Endothelial cell of umbilical vein (primary cell): ENCODE data around the gene CSGALNACT2. TPM values are rescaled to one million over a fixed set of nuclear protein-coding genes. Genes with fewer than 3 reads are reported as not detected.

ENCODE experiments used
- BruUV-seq: library from RNA; stranded (reverse); fragments of 400-500 nt; replicated peaks from 2 replicates; lab custom pipeline; 2021; lab: Mats Ljungman, UMichigan
- CTCF ChIA-PET: fragments of 300-600, 350-600 bp; sonication (Branson Sonifier 250); formaldehyde crosslinking; loops from one replicate; lab custom pipeline; 2021; ENCODE audit warnings: antibody characterized with exemption, inconsistent platforms; lab: Charles Lee
- POLR2A ChIA-PET: fragments of 300-600, 350-600 bp; sonication (Branson Sonifier 250); formaldehyde crosslinking; loops from one replicate; lab custom pipeline; 2021; ENCODE audit warnings: antibody characterized with exemption, inconsistent platforms; lab: Charles Lee
- DNase-seq: peaks from one replicate; pipeline ENCODE4 v3.0.0-alpha.2; 2011; ENCODE audit warnings: low read depth, low spot score
- FAIRE-seq: peaks from 2 replicates; lab custom pipeline; 2011; peaks lifted over from hg19 to GRCh38; lab: Jason Lieb, UNC
- H2AFZ ChIP-seq: 2 replicates; pipeline ENCODE4 v1.6.0; 2012; ENCODE audit warnings: low read depth, low read length, control low read depth, inconsistent platforms
- H3K27ac ChIP-seq: 2 replicates; pipeline ENCODE4 v1.5.1; 2011; ENCODE audit warnings: low read depth, mild to moderate bottlenecking, control low read depth, low read length, moderate library complexity; ENCODE audit not compliant: insufficient read depth
- H3K27me3 ChIP-seq, 2 experiments: 2 replicates each; pipeline versions ENCODE4 v1.6.0 to v1.6.1; 2011; ENCODE audit warnings: low read length in 2 of 2, mixed read lengths in 1 of 2; ENCODE audit not compliant: control insufficient read depth in 2 of 2, insufficient read depth in 2 of 2
- H3K36me3 ChIP-seq, 2 experiments: 2 replicates in 1 of 2; 3 replicates in 1 of 2; pipeline ENCODE4 v1.5.1; 2011; ENCODE audit warnings: low read length in 2 of 2, mild to moderate bottlenecking in 1 of 2, moderate library complexity in 1 of 2; ENCODE audit not compliant: control insufficient read depth in 2 of 2, insufficient read depth in 2 of 2; ENCODE audit errors: extremely low read depth in 1 of 2
- H3K4me1 ChIP-seq: 3 replicates; pipeline ENCODE4 v1.5.1; 2011; ENCODE audit warnings: mild to moderate bottlenecking, low read length; ENCODE audit not compliant: control insufficient read depth, insufficient read depth; ENCODE audit errors: extremely low read depth
- H3K4me2 ChIP-seq: 2 replicates; pipeline ENCODE4 v1.6.1; 2011; ENCODE audit warnings: low read length, control low read depth, mixed read lengths; ENCODE audit not compliant: insufficient read depth
- H3K4me3 ChIP-seq, 3 experiments: fragments of 200-600 bp in 1 of 3; sonication (generic), shearing (Covaris generic) in 1 of 3; replicated peaks in 1 of 3; 2 replicates each; pipeline ENCODE4 v1.5.1; 2011 to 2016; ENCODE audit warnings: control low read depth in 3 of 3, low read length in 3 of 3, mild to moderate bottlenecking in 2 of 3, inconsistent platforms in 1 of 3, low read depth in 1 of 3, moderate library complexity in 1 of 3; ENCODE audit not compliant: insufficient read depth in 1 of 3
- H3K79me2 ChIP-seq: 2 replicates; pipeline ENCODE4 v1.6.0; 2012; ENCODE audit warnings: low read length, inconsistent platforms; ENCODE audit not compliant: control insufficient read depth, insufficient read depth
- H3K9ac ChIP-seq: replicated peaks from 2 replicates; pipeline ENCODE3; 2011; ENCODE audit warnings: low read length, control low read depth; ENCODE audit not compliant: insufficient read depth; ENCODE audit errors: extremely low read depth
- H3K9me1 ChIP-seq: replicated peaks from 3 replicates; pipeline ENCODE4 v1.6.0; 2011; ENCODE audit warnings: mild to moderate bottlenecking, low read length; ENCODE audit not compliant: control insufficient read depth, insufficient read depth; ENCODE audit errors: extremely low read depth
- H3K9me3 ChIP-seq: replicated peaks from 2 replicates; pipeline ENCODE4 v1.5.1; 2012; ENCODE audit warnings: low read length, inconsistent platforms; ENCODE audit not compliant: control insufficient read depth, insufficient read depth
- H4K20me1 ChIP-seq: replicated peaks from 2 replicates; pipeline ENCODE3; 2011; ENCODE audit warnings: mild to moderate bottlenecking, low read length; ENCODE audit not compliant: control insufficient read depth, insufficient read depth; ENCODE audit errors: extremely low read depth
- EZH2 ChIP-seq: IDR thresholded peaks from 2 replicates; pipeline ENCODE4 v1.6.1; 2012; ENCODE audit warnings: borderline replicate concordance, low read depth, mild to moderate bottlenecking, moderate library complexity, low read length, inconsistent platforms; ENCODE audit not compliant: severe bottlenecking
- FOS ChIP-seq: IDR thresholded peaks from 2 replicates; pipeline ENCODE4 v1.6.1; 2011; ENCODE audit warnings: mild to moderate bottlenecking, low read length, moderate library complexity, borderline replicate concordance; ENCODE audit not compliant: insufficient read depth
- GATA2 ChIP-seq: IDR thresholded peaks from 2 replicates; pipeline ENCODE4 v1.7.0; 2011; ENCODE audit warnings: low read depth, mild to moderate bottlenecking, moderate library complexity, mixed read lengths, low read length; ENCODE audit not compliant: insufficient read length, insufficient read depth
- JUN ChIP-seq: IDR thresholded peaks from 2 replicates; pipeline ENCODE4 v1.6.1; 2011; ENCODE audit warnings: borderline replicate concordance, low read depth; ENCODE audit not compliant: insufficient read length, insufficient read depth
- MYC ChIP-seq: IDR thresholded peaks from one replicate; pipeline ENCODE4 v1.6.1; 2011; ENCODE audit warnings: mild to moderate bottlenecking, low read depth, low read length
- POLR2A ChIP-seq: IDR thresholded peaks from 2 replicates; pipeline ENCODE4 v1.6.1; 2012; ENCODE audit warnings: low read depth, mild to moderate bottlenecking, control low read depth, low read length
- POLR2AphosphoS5 ChIP-seq: IDR thresholded peaks from 2 replicates; pipeline ENCODE4 v1.6.1; 2012; ENCODE audit warnings: low read depth, mild to moderate bottlenecking, control low read depth, low read length, moderate library complexity; ENCODE audit not compliant: insufficient read depth
- dilution Hi-C: fragments of 300-500 bp; cut with MboI; formaldehyde crosslinking; loops from one replicate; pipeline ENCODE4 v1.15.0; 2019; ENCODE audit warnings: low sequenced_read_pairs; ENCODE audit not compliant: extremely low pct_ligation_motif_present
- intact Hi-C: fragments of 100-400 bp; cut with micrococcal nuclease; formaldehyde crosslinking; loops from one replicate; pipeline ENCODE4 v1.10.0; 2022
- polyA plus RNA-seq, 4 experiments: library from polyadenylated mRNA; depleted of rRNA in 3 of 4; stranded (reverse) in 3 of 4; unstranded in 1 of 4; fragments of >200 nt; gene quantifications; 2 replicates each; pipeline versions ENCODE4 v1.2.1 to v1.2.3, GENCODE V29; 2011 to 2012; ENCODE audit warnings: missing spikeins in 1 of 4
- total RNA-seq: library from RNA; stranded (reverse); gene quantifications from 2 replicates; pipeline ENCODE4 v1.2.3, GENCODE V29; 2021
- TF ChIP-seq, protein P1 (sequence below), 2 donors: IDR thresholded peaks; 1 replicate in 1 of 2; 2 replicates in 1 of 2; pipeline ENCODE4 v1.5.1; 2011; ENCODE audit warnings: low read length in 2 of 2, mild to moderate bottlenecking in 2 of 2, moderate library complexity in 2 of 2, control low read depth in 1 of 2, inconsistent platforms in 1 of 2, low read depth in 1 of 2; ENCODE audit not compliant: insufficient read depth in 1 of 2; ENCODE audit errors: extremely low read depth in 1 of 2
- TF ChIP-seq, protein P2 (sequence below): IDR thresholded peaks from 2 replicates; pipeline ENCODE4 v1.6.1; 2011; ENCODE audit not compliant: insufficient read depth, insufficient read length

CSGALNACT2 gene
- total and polyA plus RNA-seq, 2 donors (not counting 3 experiments of a cell fraction or from before 2014, with no cell fraction given): 9.7 to 17.7 TPM

DNA sequence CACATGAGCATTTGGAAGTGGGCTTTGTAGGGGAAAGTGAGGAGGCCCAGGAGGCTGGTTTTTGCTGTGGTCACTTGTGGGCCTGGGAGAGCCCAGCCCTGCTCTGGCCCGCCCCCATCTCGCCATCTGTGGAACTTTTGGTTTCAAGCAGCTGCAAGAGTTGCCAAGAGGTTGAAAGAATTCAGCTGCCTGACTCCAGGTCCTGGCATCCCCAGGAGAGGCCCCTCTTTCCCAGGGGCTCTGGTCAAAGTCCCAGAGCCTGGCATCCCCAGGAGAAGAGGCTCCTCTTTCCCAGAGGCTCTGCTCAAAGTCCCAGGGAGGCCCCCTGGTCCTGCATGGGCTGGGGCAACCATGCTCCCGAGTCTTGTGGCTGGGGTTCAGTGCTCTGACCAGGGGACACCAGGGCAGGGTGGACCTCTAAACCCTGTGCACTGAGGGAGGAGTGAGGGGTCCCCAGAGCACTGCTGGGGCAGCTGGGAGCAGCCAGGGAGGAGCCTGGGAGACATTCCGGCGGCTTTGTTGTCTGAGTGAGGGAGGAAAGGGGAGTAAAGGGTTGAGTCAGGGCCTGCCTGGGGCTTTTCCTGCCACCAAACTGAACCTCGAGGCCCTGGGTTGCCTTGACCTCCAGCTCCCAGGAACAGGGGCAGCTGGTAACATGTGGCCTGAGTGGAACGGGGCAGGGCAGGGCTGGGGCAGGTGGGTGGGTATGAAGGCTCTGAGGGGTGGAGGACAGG is 27.7 kb upstream of the CSGALNACT2 start:
- no peaks in the 10 kb centered on the region for H4K20me1 ChIP-seq
- no peaks in the 10 kb centered on the region for H3K79me2 ChIP-seq
- BruUV-seq: no TSS peak
- no peak overlapping the region for H3K9ac ChIP-seq
- no peaks in the 10 kb centered on the region for H3K9me1 ChIP-seq
- FAIRE-seq: no peak
- ChIA-PET POLR2A (no interaction called here), CTCF (no interaction called here)
- TF ChIP-seq MYC: no peak
- TF ChIP-seq GATA2: no peak
- TF ChIP-seq POLR2AphosphoS5: no peak
- TF ChIP-seq, protein P1, sequence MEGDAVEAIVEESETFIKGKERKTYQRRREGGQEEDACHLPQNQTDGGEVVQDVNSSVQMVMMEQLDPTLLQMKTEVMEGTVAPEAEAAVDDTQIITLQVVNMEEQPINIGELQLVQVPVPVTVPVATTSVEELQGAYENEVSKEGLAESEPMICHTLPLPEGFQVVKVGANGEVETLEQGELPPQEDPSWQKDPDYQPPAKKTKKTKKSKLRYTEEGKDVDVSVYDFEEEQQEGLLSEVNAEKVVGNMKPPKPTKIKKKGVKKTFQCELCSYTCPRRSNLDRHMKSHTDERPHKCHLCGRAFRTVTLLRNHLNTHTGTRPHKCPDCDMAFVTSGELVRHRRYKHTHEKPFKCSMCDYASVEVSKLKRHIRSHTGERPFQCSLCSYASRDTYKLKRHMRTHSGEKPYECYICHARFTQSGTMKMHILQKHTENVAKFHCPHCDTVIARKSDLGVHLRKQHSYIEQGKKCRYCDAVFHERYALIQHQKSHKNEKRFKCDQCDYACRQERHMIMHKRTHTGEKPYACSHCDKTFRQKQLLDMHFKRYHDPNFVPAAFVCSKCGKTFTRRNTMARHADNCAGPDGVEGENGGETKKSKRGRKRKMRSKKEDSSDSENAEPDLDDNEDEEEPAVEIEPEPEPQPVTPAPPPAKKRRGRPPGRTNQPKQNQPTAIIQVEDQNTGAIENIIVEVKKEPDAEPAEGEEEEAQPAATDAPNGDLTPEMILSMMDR (IDR thresholded peaks at IDR 0.05; ENCODE audit: extremely low read depth in 1 of 2, insufficient read depth in 1 of 2, low read depth in 1 of 2, low read length in 2 of 2): no peak
- intact Hi-C loops (no loop called here), dilution Hi-C loops (no loop called here)
- no peak overlapping the region for H3K27ac ChIP-seq
- no peaks in the 10 kb centered on the region for H3K27me3 ChIP-seq
- no peak overlapping the region for H2AFZ ChIP-seq
- H3K36me3 ChIP-seq: no peaks in the 10 kb centered on the region
- no peak for DNase-seq
- no peak overlapping the region for H3K4me3 ChIP-seq
- no peak overlapping the region for H3K4me2 ChIP-seq
- H3K9me3 ChIP-seq: no peaks in the 10 kb centered on the region
- H3K4me1 ChIP-seq: peaks cover 4% of the 10 kb centered on the region

DNA sequence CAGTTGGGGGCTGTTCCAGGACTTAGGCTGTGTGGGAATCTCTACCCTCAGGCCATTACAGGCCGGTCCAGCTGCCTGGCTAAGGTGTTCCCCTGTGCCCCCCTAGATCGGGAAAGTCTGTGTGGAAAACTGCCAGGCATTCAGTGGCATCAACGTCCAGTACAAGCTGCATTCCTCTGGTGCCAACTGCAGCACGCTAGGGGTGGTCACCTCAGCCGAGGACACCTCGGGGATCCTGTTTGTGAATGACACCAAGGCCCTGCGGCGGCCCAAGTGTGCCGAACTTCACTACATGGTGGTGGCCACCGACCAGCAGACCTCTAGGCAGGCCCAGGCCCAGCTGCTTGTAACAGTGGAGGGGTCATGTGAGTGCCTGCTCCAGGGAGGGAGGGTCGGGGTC is 27.1 kb upstream of the CSGALNACT2 start:
- no peaks in the 10 kb centered on the region for H3K9me1 ChIP-seq
- no peaks in the 10 kb centered on the region for H3K27me3 ChIP-seq
- no peaks in the 10 kb centered on the region for H3K36me3 ChIP-seq
- no peak overlapping the region for H3K4me3 ChIP-seq
- no peak overlapping the region for H2AFZ ChIP-seq
- no peak overlapping the region for H3K4me2 ChIP-seq
- H3K79me2 ChIP-seq: no peaks in the 10 kb centered on the region
- FAIRE-seq (no peak), DNase-seq (no peak)
- H3K27ac ChIP-seq: no peak overlapping the region
- ChIA-PET CTCF (interaction anchor here (1.2 kb wide), 1 partner anchor 8 kb away, joined by 3 read pairs; no protein-coding TSS in a partner anchor), POLR2A (no interaction called here)
- peaks cover 4% of the 10 kb centered on the region for H3K4me1 ChIP-seq
- H3K9me3 ChIP-seq: no peaks in the 10 kb centered on the region
- H4K20me1 ChIP-seq: no peaks in the 10 kb centered on the region
- no peak overlapping the region for H3K9ac ChIP-seq
- intact Hi-C loops (no loop called here), dilution Hi-C loops (no loop called here)
- no TSS peak for BruUV-seq
- TF ChIP-seq JUN (no peak), POLR2A (no peak), GATA2 (no peak), FOS (no peak), POLR2AphosphoS5 (no peak), MYC (no peak), EZH2 (no peak)
- TF ChIP-seq, protein P2, sequence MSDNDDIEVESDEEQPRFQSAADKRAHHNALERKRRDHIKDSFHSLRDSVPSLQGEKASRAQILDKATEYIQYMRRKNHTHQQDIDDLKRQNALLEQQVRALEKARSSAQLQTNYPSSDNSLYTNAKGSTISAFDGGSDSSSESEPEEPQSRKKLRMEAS: no peak
- TF ChIP-seq, protein P1 (IDR thresholded peaks at IDR 0.05; ENCODE audit: extremely low read depth in 1 of 2, insufficient read depth in 1 of 2, low read depth in 1 of 2, low read length in 2 of 2): no peak
